GM10847 (cell line): Measurements from ENCODE around the gene CIC.

Experiments
- POLR2A ChIP-seq: IDR thresholded peaks from 2 replicates; pipeline ENCODE4 v1.6.1; 2011; ENCODE audit not compliant: insufficient read length; ENCODE audit errors: extremely low read depth

Gene CIC

GRCh38 chr19:42278452-42279154 is 9.6 kb downstream of the CIC start:
- TF ChIP-seq POLR2A: no peak

- no peak for TF ChIP-seq POLR2A
These were observed 10.3 kb downstream of the CIC start for GRCh38 chr19:42279155-42279901.

GRCh38 chr19:42279902-42280814 is 11.1 kb downstream of the CIC start:
- TF ChIP-seq POLR2A: peak; percentile 50

GRCh38 chr19:42280815-42281145 is 11.7 kb downstream of the CIC start:
- TF ChIP-seq POLR2A: no peak

GRCh38 chr19:42281146-42281826 is 12.2 kb downstream of the CIC start:
- no peak for TF ChIP-seq POLR2A

- TF ChIP-seq POLR2A: no peak
These were observed 13.0 kb downstream of the CIC start for GRCh38 chr19:42281827-42282762.

- TF ChIP-seq POLR2A: no peak
These were observed 13.8 kb downstream of the CIC start for GRCh38 chr19:42282819-42283187.

GRCh38 chr19:42283188-42284065 is 14.4 kb downstream of the CIC start:
- peak; percentile 70 for TF ChIP-seq POLR2A

GRCh38 chr19:42284066-42284501 is 15.0 kb downstream of the CIC start:
- TF ChIP-seq POLR2A: no peak

- TF ChIP-seq POLR2A: no peak
These were observed 15.7 kb downstream of the CIC start for GRCh38 chr19:42284591-42285341.

- no peak for TF ChIP-seq POLR2A
These were observed 16.5 kb downstream of the CIC start for GRCh38 chr19:42285541-42285941.

- no peak for TF ChIP-seq POLR2A
These were observed 16.9 kb downstream of the CIC start for GRCh38 chr19:42285988-42286348.

GRCh38 chr19:42286349-42287016 is 17.4 kb downstream of the CIC start:
- TF ChIP-seq POLR2A: no peak
